D341Med (cell line): ENCODE results near the gene GDPD3.

Experiments
- DNase-seq: peaks from one replicate; pipeline ENCODE4 v3.0.0; 2012; ENCODE audit warnings: low spot score

GDPD3 gene

DNA sequence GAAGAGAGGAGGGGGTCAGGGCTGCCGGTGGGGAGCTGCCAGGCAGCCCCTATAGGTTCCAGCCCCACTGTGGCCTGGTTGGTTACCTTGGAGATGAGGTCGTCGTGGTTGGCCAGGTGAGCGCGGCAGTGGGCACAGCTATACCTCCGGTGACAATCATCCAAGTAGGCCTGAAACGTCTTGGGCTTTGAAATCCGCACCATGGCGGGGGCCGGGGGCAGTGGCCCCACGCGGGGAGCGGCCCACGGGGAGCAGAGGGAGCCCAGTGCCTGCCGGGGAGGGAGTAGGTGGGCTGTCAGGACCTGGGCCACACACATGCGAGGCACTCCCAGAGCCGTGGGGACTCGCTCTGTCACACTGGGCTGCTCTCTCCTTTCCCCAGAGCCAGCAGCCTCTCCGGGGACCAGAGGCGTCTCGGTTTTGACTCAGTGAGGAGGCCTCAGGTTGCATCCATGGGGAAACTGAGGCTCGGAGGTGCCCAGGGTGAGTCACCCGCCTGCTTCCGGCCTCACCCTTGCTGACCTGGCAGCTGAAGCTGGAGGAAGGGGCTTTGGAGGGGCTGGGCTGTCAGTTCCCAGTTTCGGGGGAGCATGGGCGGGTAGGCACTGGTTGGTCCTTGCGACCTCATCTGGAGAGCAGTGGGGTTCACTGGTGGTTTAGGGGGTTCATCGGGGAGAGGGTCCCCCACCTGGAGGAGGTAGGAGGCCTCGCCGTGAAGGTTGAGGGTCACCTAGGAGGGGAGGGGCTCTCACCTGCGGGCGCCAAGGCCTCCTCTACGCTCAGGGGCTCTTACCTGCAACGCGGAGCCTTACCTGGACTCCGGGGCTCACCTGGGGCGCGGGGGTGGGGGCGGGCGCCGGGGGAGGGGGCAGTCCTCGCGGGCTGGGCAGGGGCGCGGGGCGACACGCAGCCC, 17.9 kb downstream of the GDPD3 start:
- no peak for DNase-seq

DNA sequence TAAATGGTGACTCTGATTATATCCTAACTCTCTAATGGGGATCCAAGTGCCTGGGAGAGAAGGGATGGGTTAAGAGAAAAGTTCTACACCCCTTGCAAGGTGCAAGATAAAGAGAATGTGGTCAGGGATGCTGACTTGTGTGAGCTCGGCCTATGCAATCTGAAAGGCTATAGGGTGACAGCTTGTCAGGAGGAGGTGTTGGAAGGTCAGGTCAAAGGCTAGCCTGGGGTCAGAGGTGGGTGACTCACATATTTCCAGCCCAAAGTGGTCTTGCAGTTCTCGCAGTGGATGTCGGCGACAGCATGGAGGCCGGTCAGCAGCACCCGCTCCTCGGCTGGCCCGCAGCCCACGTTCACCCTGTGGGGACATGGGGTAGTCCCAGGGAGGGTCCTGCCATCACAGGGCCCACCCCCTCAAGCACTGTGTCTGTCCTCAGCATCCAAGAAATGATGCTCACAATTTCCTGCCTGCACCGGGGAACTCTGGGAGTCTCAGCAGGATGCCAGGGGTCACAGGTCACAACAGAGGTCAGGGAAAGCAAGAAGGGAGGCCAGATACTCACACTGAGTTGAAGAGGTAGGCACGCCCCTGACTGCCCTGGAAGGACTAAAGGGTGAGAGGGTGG, 18.7 kb downstream of the GDPD3 start:
- DNase-seq, result no peak

DNA sequence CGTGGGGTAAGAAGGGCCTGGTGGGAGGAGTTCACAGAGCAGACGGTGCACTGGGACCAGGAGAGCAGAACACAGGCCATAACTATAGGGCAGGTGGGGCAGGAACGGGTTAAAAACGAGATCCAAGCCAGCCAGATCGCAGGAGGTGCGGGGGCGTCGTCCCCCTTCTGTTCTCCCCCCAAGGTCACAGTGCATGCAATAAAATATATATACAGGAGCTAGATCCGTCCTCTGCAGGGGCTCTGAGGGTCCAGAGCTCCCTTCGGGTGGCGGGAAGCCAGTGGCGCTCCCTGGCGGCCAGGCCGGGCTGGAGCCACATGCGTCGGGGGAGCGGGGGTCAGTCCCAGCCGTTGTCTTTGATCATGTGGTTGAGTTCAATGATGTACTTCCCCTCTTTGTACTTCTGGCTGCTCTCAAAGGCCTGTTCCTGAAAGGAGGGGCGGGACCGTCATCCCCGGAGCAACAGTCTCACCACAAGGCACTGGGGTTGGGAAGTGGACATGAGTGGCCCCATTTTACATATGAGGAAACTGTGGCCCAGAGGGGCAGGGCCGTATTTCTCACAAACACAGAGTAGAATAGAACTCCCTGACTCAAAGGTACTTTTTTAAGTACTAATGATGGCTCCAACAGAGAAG, 20.8 kb downstream of the GDPD3 start:
- peak; percentile 79 for DNase-seq

DNA sequence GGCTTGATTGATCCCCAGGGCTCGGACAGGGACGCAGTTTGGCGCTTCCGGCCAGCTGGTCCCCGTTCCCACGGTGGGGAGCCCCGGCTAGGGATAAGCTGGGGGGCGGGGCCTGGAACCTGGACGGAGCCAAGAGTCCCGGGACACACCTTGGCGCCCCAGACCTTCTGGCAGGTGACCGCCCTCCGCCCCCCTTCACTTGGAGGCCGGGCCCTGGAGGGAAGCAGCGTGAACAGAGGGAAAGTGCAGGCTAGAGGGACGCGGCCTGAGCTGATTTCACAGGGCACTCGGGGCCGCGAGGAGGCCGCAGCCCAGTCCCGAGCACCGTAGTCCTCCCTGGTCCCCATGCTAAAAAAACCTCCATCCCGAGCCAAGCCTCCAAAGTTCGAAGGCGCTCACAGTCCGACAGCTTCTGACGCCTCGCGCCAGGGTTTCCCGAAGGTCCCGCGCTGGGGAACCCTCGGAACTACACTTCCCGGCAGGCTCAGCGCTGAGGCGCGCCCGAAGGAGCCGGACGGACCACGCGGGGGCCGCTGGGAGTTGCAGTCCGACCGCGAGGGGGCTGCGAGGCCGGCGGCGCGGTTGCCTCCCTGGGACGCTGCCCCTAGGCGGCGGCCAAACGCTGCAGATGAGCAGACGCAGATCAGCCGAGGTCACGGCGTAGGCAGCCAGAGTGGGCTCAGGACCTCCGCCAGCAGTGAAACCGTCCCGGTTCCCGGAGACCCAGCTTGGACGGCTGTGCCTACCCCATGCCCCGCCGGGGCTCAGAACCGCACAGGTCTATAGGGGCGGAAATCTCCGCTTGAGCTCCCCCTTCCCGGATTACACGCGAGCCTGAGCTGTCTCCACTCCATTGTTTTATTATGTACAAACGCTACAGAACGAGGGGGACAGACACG, 21.6 kb downstream of the GDPD3 start, which contains the start of gene TBX6:
TSS of gene TBX6 (minus strand) at position 451 of the 899 bp plus-strand sequence. CDS start 731 bp downstream, outside the sequence.
- DNase-seq, result peak; percentile 94

DNA sequence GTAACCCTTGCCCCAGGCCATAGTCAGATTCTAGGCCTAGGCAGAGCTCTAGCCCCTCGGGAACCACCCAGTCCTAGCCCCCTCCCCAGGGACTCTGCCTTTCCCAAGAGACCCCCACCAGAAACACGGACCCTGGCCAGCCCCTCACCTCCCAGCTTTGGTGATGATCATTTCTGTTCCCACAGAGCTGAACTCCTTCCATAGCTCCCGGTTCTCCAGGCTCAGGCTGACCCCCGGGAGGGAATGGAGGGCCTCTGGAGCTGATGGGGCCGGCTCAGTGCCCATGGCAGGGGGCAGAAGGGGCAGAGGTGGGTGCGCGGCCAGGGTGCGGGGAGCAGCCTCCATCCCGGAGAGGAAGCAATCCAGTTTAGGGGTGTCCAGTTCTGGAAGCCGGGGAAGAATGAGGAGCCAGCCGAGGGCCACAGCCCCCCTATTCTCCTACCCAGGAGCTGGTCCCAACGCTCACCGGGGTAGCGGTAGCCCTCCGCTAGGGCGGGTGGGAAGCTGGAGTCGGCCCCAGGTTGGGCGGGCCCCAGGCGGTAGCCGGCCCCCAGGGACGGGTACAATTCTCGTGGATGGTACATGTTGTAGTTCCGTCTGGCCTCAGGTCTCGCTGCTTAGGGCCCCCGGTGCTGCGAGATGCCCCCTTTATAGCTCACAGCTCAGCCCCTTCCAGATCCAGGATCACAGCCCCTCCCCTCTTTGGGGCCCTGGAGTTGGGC, 22.6 kb downstream of the GDPD3 start:
- no peak for DNase-seq

DNA sequence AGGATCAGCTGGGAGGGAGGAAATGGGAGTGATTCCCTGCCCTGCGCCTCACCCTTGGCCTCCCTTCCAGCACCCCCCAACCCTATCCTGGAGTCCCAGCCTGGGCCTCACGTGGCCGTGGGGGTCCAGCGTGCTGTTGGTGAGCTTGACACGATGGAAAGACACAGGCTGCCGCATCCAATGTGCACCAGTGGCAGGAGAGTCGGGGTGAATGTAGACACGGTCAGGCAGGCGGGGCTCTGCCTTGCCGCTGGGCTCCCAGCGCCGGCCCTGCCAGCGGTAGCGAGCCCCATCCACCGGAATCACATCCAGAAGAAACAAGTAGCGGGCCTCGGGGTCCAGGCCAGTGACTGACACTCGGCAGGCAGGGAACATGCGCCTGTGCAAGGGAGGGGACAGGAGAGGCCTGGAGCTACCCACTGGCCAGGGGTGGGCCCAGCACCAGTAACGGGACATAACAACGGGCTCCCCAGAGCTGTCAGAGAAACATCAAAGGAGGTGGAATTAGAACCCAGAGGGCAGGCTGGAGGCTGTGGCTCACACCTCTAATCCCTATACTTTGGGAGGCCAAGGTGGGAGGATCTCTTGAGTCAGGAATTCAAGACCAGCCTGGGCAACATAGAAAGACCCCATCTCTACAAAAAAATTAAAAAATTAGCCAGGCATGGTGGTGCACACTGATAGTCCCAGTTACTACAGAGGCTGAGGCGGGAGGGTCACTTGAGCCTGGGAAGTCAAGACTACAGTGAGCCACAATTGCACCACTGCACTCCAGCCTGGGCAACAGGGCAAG, 24.3 kb downstream of the GDPD3 start:
- DNase-seq, result no peak

DNA sequence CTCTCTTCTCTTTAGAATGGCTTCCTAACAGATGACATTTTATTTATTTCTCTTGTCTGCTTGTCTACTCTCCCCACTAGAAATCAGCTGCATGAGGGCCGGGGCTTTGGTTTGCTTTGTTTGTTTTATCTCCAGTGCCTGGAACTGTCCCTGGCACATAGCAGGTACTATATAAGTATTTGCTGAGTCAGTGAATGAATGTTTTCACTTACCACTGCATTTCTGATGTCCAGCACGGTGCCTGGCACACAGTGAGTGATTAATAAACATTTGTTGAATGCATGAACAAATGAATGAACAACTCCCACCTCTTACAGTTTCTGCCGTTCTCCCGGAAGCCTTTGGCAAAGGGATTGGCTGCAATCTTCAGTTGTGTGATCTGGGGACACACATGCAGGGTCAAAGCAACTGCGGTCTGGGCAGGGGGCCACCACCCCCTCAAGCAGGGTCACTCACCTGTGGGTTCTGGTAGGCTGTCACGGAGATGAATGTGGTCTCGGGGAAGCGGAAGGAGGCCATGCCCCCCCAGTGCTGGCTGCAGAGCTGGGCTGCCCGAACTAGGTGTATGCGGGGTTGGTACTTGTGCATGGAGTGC, 25.0 kb downstream of the GDPD3 start:
- DNase-seq, result no peak

DNA sequence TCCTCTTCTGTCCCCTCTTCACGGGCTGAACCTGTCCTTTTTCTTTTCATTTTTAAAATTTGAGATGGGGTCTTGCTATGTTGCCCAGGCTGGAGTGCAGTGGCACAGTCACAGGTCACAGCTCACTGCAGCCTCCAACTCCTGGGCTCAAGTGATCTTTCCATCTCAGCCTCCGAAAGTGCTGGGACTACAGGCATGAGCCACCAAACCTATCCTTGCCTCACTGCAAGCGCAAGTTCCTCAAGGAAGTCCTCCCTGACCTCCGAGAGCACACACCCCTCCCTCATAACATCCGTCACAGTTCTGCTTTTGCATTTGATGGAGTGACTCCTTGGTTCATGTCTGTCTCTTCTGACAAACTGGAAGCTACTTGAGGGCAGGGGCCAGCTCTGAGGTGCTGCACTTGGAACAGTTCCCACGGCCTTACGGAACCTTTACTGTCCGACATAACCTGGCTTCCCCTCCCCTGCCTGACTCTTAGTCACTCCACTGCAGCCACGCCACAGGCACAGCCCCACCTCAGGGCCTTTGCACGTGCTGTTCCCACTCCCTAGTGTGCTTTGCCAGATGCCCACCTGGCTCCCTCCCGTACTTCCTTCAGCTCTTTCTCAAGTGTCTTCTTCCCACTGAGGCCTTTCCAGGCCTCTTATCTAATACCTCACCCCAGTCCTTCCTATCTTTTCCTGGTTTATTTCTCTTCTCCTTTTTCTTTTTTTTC, 26.0 kb downstream of the GDPD3 start:
- no peak for DNase-seq

DNA sequence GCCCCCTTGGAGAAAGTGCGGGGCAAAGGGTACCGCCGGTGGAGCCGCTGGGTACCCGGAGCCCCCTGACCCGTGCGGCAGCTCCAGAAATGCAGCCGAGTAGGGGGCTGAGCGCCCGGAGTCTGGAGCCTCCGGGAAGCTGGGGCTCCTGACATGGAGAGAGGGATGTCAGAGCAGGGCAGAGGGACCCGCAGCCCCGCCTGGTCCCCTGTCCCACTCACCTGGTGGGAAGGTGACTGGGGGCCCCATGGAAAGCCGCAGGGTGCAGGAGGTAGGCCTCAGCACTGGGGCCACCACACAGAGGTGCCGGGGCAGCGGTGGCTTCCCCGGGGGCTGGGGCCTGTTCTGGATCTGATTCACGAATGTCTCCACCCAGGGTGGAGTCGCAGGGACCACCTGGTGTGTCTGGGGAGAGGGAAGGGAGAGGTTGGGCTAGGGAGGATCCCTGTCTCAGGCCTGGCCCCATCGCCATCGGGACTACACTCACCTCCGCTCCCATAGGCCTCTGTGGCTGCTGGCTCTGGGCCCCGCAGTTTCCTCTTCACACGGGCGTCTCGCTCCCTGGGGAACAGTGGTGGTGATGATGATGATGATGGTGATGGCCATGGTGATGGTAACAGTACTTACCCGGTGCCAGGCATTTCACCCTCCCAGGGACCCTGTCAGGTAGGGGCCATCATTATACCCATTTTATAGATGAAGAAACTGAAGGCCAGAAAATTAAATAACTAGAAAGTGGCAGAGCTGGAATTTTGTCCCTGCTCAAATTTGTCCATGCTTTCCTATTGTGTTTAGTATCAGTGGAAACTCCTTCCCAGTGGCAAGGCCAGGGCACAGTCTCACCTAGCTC, 26.8 kb downstream of the GDPD3 start:
- DNase-seq, result no peak

DNA sequence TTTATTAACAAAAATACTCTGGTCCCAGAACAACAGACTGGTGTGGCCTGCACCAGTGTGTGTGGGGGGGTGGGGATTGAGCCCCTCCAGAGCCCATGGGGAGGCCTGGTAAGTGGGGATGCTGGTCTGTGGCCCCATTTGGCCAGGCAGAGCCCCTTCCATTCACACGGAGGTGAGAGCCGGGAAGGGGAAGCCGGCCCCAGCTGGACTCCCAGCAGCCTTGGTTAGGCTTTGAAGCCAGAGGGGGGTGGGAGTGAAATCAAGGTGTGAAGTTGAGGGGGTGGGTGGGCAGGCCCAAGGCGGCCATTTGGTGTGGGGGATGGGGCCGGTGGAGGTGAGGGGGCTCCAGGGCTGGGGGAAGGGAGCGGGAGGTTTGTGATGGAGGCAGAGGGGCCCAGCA, 27.5 kb downstream of the GDPD3 start:
- DNase-seq, result no peak

DNA sequence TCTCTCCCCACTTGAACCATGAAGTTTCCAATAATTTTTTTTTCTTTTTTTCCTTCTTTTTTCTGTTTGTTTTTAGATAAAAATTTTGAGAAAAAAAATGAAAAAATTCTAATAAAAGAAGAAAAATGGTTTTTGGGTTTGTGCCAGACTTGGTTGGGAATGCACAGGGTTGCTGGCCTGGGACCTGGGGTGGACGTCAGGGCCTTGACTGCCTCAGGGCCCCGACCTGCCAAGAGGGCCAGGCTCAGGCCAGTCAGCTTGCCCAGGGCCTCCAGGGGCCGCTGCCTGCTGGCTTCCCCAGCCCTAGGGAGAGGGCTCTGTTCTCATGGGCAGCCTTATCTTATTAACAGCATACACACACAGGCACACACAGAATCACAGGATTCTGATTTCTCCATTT, 28.1 kb downstream of the GDPD3 start:
- DNase-seq, result no peak

DNA sequence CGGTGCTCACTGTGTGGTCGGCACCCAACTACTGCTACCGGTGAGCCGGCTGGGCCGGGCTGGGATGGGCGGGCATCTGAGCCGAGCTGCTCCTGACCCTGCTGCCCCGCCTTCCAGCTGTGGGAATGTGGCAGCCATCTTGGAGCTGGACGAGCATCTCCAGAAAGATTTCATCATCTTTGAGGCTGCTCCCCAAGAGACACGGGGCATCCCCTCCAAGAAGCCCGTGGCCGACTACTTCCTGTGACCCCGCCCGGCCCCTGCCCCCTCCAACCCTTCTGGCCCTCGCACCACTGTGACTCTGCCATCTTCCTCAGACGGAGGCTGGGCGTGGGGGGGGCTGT, 28.5 kb downstream of the GDPD3 start:
- no peak for DNase-seq

DNA sequence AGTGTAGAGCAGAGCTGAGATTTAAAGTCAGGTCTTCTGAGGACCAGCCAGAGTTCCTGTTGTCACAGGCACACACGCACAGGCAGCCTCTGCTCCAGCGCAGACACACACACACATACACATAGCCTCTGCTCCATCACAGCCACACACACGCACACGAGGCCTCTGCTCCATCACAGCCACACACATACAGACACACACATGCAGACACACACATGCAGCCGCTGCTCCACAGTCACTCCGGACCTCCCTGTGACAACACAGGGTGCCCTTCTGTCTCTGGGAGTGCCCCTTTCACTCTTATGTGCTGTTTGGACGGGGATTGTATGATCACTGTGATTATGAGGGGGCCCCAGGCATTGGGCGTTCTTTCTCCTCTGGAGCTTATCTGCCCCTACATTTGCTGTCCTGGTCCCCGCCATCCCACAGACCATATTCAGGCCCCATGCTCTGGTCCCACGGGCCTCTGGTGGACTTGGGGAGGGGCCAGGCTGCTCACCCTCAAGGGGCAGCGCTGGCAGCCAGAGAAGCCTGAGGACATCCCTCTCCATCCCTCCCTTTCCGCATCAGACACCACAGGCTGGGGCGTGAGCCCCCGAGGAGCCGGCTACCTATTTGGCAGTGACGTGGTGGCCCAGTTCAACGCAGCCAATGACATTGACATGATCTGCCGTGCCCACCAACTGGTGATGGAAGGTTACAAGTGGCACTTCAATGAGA, 29.1 kb downstream of the GDPD3 start:
- no peak for DNase-seq

DNA sequence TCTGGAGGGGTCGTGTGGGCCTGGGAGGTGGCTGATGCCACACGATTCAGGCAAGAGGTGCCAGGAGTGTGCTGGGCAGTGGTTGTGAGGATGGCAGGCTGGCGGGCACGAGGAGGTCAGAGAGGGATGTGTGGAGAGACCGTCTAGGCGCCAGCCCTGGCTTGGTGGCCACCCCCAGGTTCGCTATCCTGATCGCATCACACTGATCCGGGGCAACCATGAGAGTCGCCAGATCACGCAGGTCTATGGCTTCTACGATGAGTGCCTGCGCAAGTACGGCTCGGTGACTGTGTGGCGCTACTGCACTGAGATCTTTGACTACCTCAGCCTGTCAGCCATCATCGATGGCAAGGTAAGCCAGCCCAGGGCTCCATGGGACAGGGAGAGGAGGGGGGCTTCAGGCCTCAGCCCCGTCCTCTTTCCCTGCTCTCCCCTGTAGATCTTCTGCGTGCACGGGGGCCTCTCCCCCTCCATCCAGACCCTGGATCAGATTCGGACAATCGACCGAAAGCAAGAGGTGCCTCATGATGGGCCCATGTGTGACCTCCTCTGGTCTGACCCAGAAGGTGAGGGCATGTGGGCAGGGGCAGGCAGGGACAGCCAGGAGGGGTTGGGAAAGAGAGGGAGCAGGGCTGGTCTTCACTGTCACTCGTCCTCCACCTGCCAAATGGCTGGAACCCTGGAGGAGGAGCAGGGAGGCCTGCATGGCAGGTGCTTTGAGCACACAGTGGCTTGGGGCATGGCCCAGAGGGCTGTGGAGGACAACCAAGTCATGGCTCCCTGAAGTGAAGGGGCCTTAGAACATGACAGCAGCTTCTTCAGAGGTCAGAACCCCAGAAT, 29.9 kb downstream of the GDPD3 start:
- DNase-seq, result no peak

DNA sequence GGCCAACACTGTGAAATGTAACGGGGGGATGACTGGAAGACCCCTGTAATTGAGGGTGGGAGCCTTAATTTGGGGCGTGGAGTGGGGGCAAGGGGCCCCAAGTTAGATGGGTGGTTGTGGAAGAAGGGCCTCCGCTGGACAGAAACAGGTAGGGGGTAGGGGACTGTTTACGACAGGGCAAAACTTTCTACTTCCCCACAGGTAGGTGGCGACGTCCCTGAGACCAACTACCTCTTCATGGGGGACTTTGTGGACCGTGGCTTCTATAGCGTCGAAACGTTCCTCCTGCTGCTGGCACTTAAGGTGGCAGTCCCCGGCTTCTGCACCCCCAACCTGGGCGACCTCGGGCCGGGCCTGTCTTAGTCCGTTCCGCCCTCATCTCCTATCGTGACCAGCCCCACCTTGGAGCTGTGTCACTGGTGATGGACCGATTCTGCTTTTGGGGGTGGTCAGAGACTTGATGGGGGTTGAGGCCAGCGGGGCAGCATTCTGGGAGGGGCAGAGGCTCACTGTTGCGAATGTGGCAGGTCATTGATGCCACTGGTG, 30.7 kb downstream of the GDPD3 start:
- DNase-seq, result no peak

DNA sequence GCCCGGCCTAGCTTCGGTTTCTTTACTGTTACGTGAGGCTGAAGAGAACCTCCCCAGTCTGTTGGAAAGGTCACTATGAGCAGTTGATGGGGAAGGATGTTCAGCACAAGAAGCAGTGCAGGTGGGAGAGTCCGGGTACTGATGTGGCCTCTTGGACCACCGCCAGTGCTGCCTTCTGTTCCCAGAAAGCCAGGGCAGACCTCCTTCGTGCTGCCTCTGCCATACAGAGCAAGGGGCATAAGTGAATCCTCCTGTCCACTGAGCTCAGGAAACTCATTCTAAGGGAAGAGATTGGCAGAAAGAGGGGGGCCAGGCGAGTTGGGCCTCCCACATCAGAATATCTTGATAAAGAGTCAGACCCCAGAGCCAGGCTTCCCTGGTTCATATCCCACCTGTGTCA, 33.9 kb downstream of the GDPD3 start:
- DNase-seq, result no peak

DNA sequence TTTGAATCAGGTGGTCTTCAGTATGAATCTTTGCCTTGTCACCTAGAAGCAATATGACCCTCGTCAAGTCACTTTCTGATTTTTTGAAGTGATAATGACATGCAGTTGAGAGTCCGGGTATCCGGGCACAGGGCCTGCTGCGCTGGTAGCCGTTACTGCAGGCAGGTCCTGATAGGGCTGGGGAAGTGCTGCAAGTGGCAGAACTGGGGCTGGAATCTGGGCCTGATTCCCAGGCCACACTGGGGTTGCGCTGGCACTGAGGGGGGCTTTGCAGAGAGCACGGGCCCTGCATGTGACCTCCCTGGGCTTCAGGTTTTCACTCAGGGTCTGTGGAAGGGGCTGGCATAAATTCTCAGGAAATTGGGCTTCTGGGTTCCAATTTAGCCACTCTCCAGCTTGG, 34.6 kb downstream of the GDPD3 start:
- DNase-seq, result no peak
